Activated T-cell treated with anti-CD3 and anti-CD28 coated beads for 4 hours (primary cell): ENCODE data around the gene PRKCG.
"Not testable (repeated sequence)": the region's sequence is repeated elsewhere in the genome, so short reads cannot be mapped to it uniquely, and the experiment has no call there.

Source experiments
- DNase-seq: peaks from one replicate; pipeline ENCODE4 v3.0.0-alpha.2; 2020

The PRKCG gene

GRCh38 chr19:53945998-53946397 lies 64.0 kb downstream of the PRKCG start:
- no peak for DNase-seq

GRCh38 chr19:53947624-53948023 lies 65.6 kb downstream of the PRKCG start:
- DNase-seq, result no peak

GRCh38 chr19:53948611-53949010 lies 66.6 kb downstream of the PRKCG start:
- DNase-seq, result not testable (repeated sequence)

GRCh38 chr19:53951436-53951835 lies 69.4 kb downstream of the PRKCG start:
- no peak for DNase-seq

- DNase-seq, result no peak
Observed at GRCh38 chr19:53951947-53952346, 70.0 kb downstream of the PRKCG start.

GRCh38 chr19:53953383-53953782 lies 71.4 kb downstream of the PRKCG start:
- no peak for DNase-seq
